IMR-90 (cell line): ENCODE measurements around the gene ARID4A. TPM values are rescaled to one million over a fixed set of nuclear protein-coding genes. Genes with fewer than 3 reads are reported as not detected.

Source experiments
- microRNA-seq, 2 experiments: library from miRNA; stranded (forward) in 1 of 2; unstranded in 1 of 2; fragments of 10-50 nt in 1 of 2; fragments of <30 nt in 1 of 2; gene quantifications in 1 of 2; microRNA quantifications in 1 of 2; one replicate each; pipeline versions ENCODE3 to v1.1.0; 2013 to 2020; ENCODE audit not compliant: insufficient read depth in 1 of 2, insufficient read length in 1 of 2, unreplicated experiment in 1 of 2
- polyA plus RNA-seq, 3 experiments: library from polyadenylated mRNA; depleted of rRNA; stranded (reverse); fragments of >200 nt; gene quantifications; 2 replicates each; pipeline ENCODE4 v1.2.3, GENCODE V29; 2012; ENCODE audit warnings: low replicate concordance in 1 of 3
- small RNA-seq, 5 experiments: library from RNA; depleted of rRNA; stranded (forward); fragments of <200 nt; gene quantifications; one replicate each; pipeline ENCODE3, GENCODE V24; 2012
- total RNA-seq: library from RNA; depleted of rRNA; stranded (reverse); fragments of >200 nt; gene quantifications from 2 replicates; pipeline ENCODE4 v1.2.3, GENCODE V29; 2012; rRNA removed

Gene ARID4A
- total and polyA plus RNA-seq, 2 of the 4 experiments (the other 2 are of a cell fraction), result 3.3 to 3.8 TPM

Small RNAs within 50 kb of the gene (microRNA-seq; reads per million reads assigned to microRNA genes)
- gene RNU6-341P (ENCODE audit: insufficient read depth, insufficient read length), result not detected

Small RNAs within 50 kb of the gene (small RNA-seq; reads per million reads assigned to genes)
- gene RNU6-341P, result 0 reads per million in 5 experiments

Other genes starting within 250 kb of the ARID4A start
- 4.4 and 5.6 TPM in 2 replicates for gene ARMH4, start 146.3 kb upstream of the ARID4A start, total RNA-seq
- gene ARMH4, start 146.3 kb upstream of the ARID4A start, polyA plus RNA-seq (2012; rRNA removed), result 4.1 and 4.6 TPM in 2 replicates
- 46.4 and 71.0 TPM in 2 replicates for gene ACTR10, start 98.4 kb upstream of the ARID4A start, total RNA-seq
- gene ACTR10, start 98.4 kb upstream of the ARID4A start, polyA plus RNA-seq (2012; rRNA removed), result 55.4 and 71.7 TPM in 2 replicates
- 74.9 and 114 TPM in 2 replicates for gene PSMA3, start 53.7 kb upstream of the ARID4A start, total RNA-seq
- gene PSMA3, start 53.7 kb upstream of the ARID4A start, polyA plus RNA-seq (2012; rRNA removed), result 227 and 231 TPM in 2 replicates
- not detected in 2 replicates for gene TOMM20L, start 97.4 kb downstream of the ARID4A start, total RNA-seq
- gene TOMM20L, start 97.4 kb downstream of the ARID4A start, polyA plus RNA-seq (2012; rRNA removed), result not detected in 2 replicates
- 27.8 and 49.7 TPM in 2 replicates for gene TIMM9, start 129.0 kb downstream of the ARID4A start, total RNA-seq
- gene TIMM9, start 129.0 kb downstream of the ARID4A start, polyA plus RNA-seq (2012; rRNA removed), result 19.2 and 23.7 TPM in 2 replicates
- gene KIAA0586, start 129.2 kb downstream of the ARID4A start, total RNA-seq, result 36.7 and 44.4 TPM in 2 replicates
- gene KIAA0586, start 129.2 kb downstream of the ARID4A start, polyA plus RNA-seq (2012; rRNA removed), result 9.4 and 9.5 TPM in 2 replicates